Epithelial cell of proximal tubule (primary cell): ENCODE results near the gene MPG. TPM values are rescaled to one million over a fixed set of nuclear protein-coding genes. Genes with fewer than 3 reads are reported as not detected.
"Not testable (repeated sequence)": the region's sequence is repeated elsewhere in the genome, so short reads cannot be mapped to it uniquely, and the experiment has no call there.

Source experiments
- DNase-seq: peaks from one replicate; pipeline ENCODE4 v3.0.0-alpha.2; 2011; ENCODE audit warnings: low read depth
- H3K4me3 ChIP-seq: 2 replicates; pipeline ENCODE4 v1.5.1; 2011; ENCODE audit warnings: low read depth, mild to moderate bottlenecking, low read length
- CTCF ChIP-seq: conservative IDR thresholded peaks from 2 replicates; pipeline ENCODE4 v1.5.1; 2012; ENCODE audit warnings: low read depth, mild to moderate bottlenecking, low read length
- total RNA-seq: library from RNA; depleted of rRNA; stranded (reverse); fragments of >200 nt; gene quantifications from 2 replicates; pipeline ENCODE4 v1.2.3, GENCODE V29; 2015

The MPG gene
- total RNA-seq, 1 donor from 2014 or later: 92.8 TPM

- no peak for TF ChIP-seq CTCF
- no peak for DNase-seq
- H3K4me3 ChIP-seq: no peak overlapping the region
These were observed 41.3 kb downstream of the MPG start for GRCh38 chr16:119295-119694.

GRCh38 chr16:119835-120491 is 41.9 kb downstream of the MPG start:
- TF ChIP-seq CTCF: no peak
- H3K4me3 ChIP-seq: no peak overlapping the region
- DNase-seq: no peak

GRCh38 chr16:120756-121155 is 42.7 kb downstream of the MPG start:
- no peak for TF ChIP-seq CTCF
- DNase-seq: no peak
- no peak overlapping the region for H3K4me3 ChIP-seq

- DNase-seq: no peak
- no peak for TF ChIP-seq CTCF
These were observed 44.3 kb downstream of the MPG start for GRCh38 chr16:122361-122760.

GRCh38 chr16:123558-124350 is 45.7 kb downstream of the MPG start:
- not testable (repeated sequence) for DNase-seq

More at GRCh38 chr16:122361-122760, 44.3 kb downstream of the MPG start:
- H3K4me3 ChIP-seq: no peak overlapping the region

GRCh38 chr16:125011-125410 is 47.0 kb downstream of the MPG start:
- H3K4me3 ChIP-seq: no peak overlapping the region
- TF ChIP-seq CTCF: no peak
- DNase-seq: no peak

More at GRCh38 chr16:123558-124350, 45.7 kb downstream of the MPG start:
- H3K4me3 ChIP-seq: not testable (repeated sequence)

- no peak overlapping the region for H3K4me3 ChIP-seq
- no peak for TF ChIP-seq CTCF
- DNase-seq: no peak
These were observed 51.0 kb downstream of the MPG start for GRCh38 chr16:129075-129474.
